Right lobe of liver (tissue), 6 donors: ENCODE data around the gene REPIN1. TPM values are rescaled to one million over a fixed set of nuclear protein-coding genes. Genes with fewer than 3 reads are reported as not detected.
A peak's percentile ranks its signal among the peaks of the same experiment; 100 is the strongest.

Experiments used
- ATAC-seq, 4 donors: fragments of 200-7000 bp; cut with Tn5 transposase; one replicate each; pipeline ENCODE4 v1.9.1; 2020; ENCODE audit warnings: mild to moderate bottlenecking in 4 of 4, moderate library complexity in 4 of 4
- DNase-seq, 3 donors: peaks; one replicate each; pipeline ENCODE4 v3.0.0-alpha.2; 2020
- H3K27ac ChIP-seq, 3 donors: fragments of 200-600 bp; one replicate each; pipeline ENCODE4 v1.8.0; 2022
- H3K27me3 ChIP-seq, 2 donors: fragments of 200-600 bp; one replicate each; pipeline ENCODE4 v1.8.0; 2022
- H3K36me3 ChIP-seq, 4 donors: fragments of 200-600 bp; sonication (generic) in 1 of 4; one replicate each; pipeline versions ENCODE4 v1.5.1 to v1.8.0; 2017 to 2022; ENCODE audit warnings: control low read depth in 1 of 4
- H3K4me1 ChIP-seq, 4 donors: fragments of 200-600 bp; sonication (generic) in 1 of 4; one replicate each; pipeline versions ENCODE4 v1.5.1 to v1.8.0; 2017 to 2022; ENCODE audit warnings: control low read depth in 1 of 4
- H3K4me3 ChIP-seq, 3 donors: fragments of 200-600 bp; one replicate each; pipeline ENCODE4 v1.8.0; 2022
- H3K9me3 ChIP-seq, 4 donors: fragments of 200-600 bp; sonication (generic) in 1 of 4; one replicate each; pipeline versions ENCODE4 v1.5.1 to v1.8.0; 2017 to 2022; ENCODE audit warnings: control low read depth in 1 of 4
- POLR2A ChIP-seq: fragments of 450-650 bp; IDR thresholded peaks from one replicate; pipeline ENCODE4 v1.6.1; 2017; ENCODE audit warnings: antibody characterized with exemption, mild to moderate bottlenecking
- WGBS: methylation state at CpG from one replicate; pipeline ENCODE4 v1.1.6; 2018; ENCODE audit warnings: low coverage, low lambda C conversion rate; ENCODE audit not compliant: insufficient coverage; ENCODE audit errors: missing lambda C conversion rate; 5-methylcytosine and 5-hydroxymethylcytosine counted together
- intact Hi-C, 2 donors: fragments of 100-400 bp; cut with DNase I; formaldehyde crosslinking; loops; one replicate each; pipeline versions ENCODE4 v1.11.2 to v1.14.1; 2022
- total RNA-seq, 6 experiments: library from RNA; depleted of rRNA in 2 of 6; stranded (reverse); fragments of >200 nt in 2 of 6; fragmentation: NEBNext Ultra II Directional in 3 of 6; extraction: Animal tissue kit (Norgen Biotek cat#: 25700) in 3 of 6; gene quantifications; one replicate each; pipeline versions ENCODE4 v1.1.0 to v1.2.4, GENCODE V29; 2016 to 2023
- TF ChIP-seq, protein P1 (sequence below), 4 donors: fragments of 200-600 bp in 3 of 4; fragments of 450-650 bp in 1 of 4; IDR thresholded peaks; one replicate each; pipeline versions ENCODE4 v1.5.1 to v1.8.0; 2016 to 2022; ENCODE audit warnings: antibody characterized with exemption in 4 of 4, mild to moderate bottlenecking in 2 of 4
- donor health status: DM: no; HTN: yes; CAD: no.
- donor health status: DM: no; HTN: no; CAD: no.
- donor health status: DM: no; HTN: no; CAD: no.
- donor health status: DM: no; HTN: yes; CAD: no.
- donor health status: DM: no; HTN: yes; CAD: no.

Gene REPIN1
- total RNA-seq, 6 experiments from 2014 or later = 56.2 to 133 (median 73.5) TPM

DNA sequence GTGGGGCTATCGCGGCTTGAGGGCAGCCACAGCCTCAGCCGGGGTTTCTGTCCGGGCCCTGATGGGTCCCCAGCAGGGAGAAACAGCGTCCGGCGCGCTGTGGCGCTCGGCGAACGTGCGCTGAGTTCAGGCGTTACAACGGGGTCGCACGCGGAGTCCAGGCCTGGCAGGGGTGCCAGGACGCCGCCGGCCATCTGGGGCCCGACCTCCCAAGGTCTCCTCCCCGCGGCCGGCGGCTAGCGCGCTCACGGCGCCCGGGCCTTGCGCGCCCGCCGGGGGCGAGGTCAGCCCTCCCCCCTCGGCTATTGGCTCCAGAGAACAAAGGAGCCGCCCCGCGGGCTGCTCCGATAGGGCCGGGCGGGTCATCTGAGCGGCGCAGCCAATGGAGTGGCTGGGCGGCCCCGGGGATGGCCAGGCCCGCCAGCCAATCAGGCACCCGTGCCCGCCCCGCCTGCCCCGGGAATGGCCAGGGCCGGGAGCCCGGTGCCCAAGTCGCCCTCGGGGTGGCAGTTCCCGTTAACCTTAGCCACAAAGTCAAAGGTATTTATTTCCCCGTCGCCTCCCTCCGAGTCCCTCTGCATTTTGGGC is 10.3 kb downstream of the REPIN1 start, which contains the start of gene ZNF775:
TSS of gene ZNF775 (plus strand) at position 478 of the 588 bp plus-strand sequence. CDS start 9,141 bp downstream, outside the sequence.
- no peaks in the 10 kb centered on the region for H3K9me3 ChIP-seq
- H3K36me3 ChIP-seq = peaks cover 0 to 7% (median 0%) of the 10 kb centered on the region in 4 donors
- TF ChIP-seq POLR2A = peak; percentile 94
- TF ChIP-seq, protein P1, sequence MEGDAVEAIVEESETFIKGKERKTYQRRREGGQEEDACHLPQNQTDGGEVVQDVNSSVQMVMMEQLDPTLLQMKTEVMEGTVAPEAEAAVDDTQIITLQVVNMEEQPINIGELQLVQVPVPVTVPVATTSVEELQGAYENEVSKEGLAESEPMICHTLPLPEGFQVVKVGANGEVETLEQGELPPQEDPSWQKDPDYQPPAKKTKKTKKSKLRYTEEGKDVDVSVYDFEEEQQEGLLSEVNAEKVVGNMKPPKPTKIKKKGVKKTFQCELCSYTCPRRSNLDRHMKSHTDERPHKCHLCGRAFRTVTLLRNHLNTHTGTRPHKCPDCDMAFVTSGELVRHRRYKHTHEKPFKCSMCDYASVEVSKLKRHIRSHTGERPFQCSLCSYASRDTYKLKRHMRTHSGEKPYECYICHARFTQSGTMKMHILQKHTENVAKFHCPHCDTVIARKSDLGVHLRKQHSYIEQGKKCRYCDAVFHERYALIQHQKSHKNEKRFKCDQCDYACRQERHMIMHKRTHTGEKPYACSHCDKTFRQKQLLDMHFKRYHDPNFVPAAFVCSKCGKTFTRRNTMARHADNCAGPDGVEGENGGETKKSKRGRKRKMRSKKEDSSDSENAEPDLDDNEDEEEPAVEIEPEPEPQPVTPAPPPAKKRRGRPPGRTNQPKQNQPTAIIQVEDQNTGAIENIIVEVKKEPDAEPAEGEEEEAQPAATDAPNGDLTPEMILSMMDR (IDR thresholded peaks at IDR 0.05) = peak in 1 of 4 donors; percentile 5
- H3K4me1 ChIP-seq = peaks cover 0 to 51% (median 18%) of the 10 kb centered on the region in 4 donors
- peak within 1 kb of the TSS; percentile 79 to 92 (median 90) for H3K27ac ChIP-seq
- intact Hi-C loops = no loop called here
- DNase-seq (peak; percentile 98 to 99 (median 99)), ATAC-seq (peak; percentile 86 to 96 (median 90))
- 0% methylated on average over 13 of the region's 60 CpGs for WGBS
- H3K27me3 ChIP-seq = no peaks in the 10 kb centered on the region
- H3K4me3 ChIP-seq = peak within 1 kb of the TSS; percentile 55 to 72 (median 67)

GRCh38 chr7:150379441-150380379 is 11.1 kb downstream of the REPIN1 start:
- intact Hi-C loops = no loop called here
- no peak for ATAC-seq
- Histone ChIP-seq H3K4me3 (peak overlapping the region; percentile 55 to 72 (median 67)), H3K27ac (peak overlapping the region; percentile 68 to 80 (median 76)), H3K27me3 (no peaks in the 10 kb centered on the region), H3K36me3 (peaks cover 0 to under 1% (median 0%) of the 10 kb centered on the region in 4 donors), H3K9me3 (no peaks in the 10 kb centered on the region), H3K4me1 (peaks cover 0 to 55% (median 19%) of the 10 kb centered on the region in 4 donors)
- TF ChIP-seq, protein P1 (IDR thresholded peaks at IDR 0.05) = no peak
- TF ChIP-seq POLR2A = no peak
- WGBS = 5% methylated on average over 24 of the region's 52 CpGs
- no peak for DNase-seq

GRCh38 chr7:150380463-150380862 is 11.8 kb downstream of the REPIN1 start:
- no peak for DNase-seq

GRCh38 chr7:150381096-150381495 is 12.5 kb downstream of the REPIN1 start:
- no peak for ATAC-seq
- H3K36me3 ChIP-seq = no peaks in the 10 kb centered on the region
- no peaks in the 10 kb centered on the region for H3K9me3 ChIP-seq
- no peak overlapping the region for H3K27ac ChIP-seq
- TF ChIP-seq, protein P1 (IDR thresholded peaks at IDR 0.05) = no peak
- no peak for TF ChIP-seq POLR2A
- 92% methylated on average over 9 of the region's 9 CpGs for WGBS
- no peak for DNase-seq
- H3K27me3 ChIP-seq = no peaks in the 10 kb centered on the region
- intact Hi-C loops = no loop called here
- H3K4me1 ChIP-seq = peaks cover 0 to 55% (median 20%) of the 10 kb centered on the region in 4 donors
- no peak overlapping the region for H3K4me3 ChIP-seq

More at GRCh38 chr7:150380463-150380862, 11.8 kb downstream of the REPIN1 start:
- H3K9me3 ChIP-seq = no peaks in the 10 kb centered on the region
- no peak for ATAC-seq
- no peak overlapping the region for H3K4me3 ChIP-seq
- H3K36me3 ChIP-seq = no peaks in the 10 kb centered on the region
- H3K27me3 ChIP-seq = no peaks in the 10 kb centered on the region
- H3K4me1 ChIP-seq = peaks cover 0 to 56% (median 17%) of the 10 kb centered on the region in 4 donors
- intact Hi-C loops = no loop called here
- WGBS = 82% methylated on average over 10 of the region's 11 CpGs
- TF ChIP-seq, protein P1 (IDR thresholded peaks at IDR 0.05) = no peak
- TF ChIP-seq POLR2A = no peak
- no peak overlapping the region for H3K27ac ChIP-seq
